Renal cortical epithelial cell (primary cell): ENCODE data around the gene SRGAP2B. TPM values are rescaled to one million over a fixed set of nuclear protein-coding genes. Genes with fewer than 3 reads are reported as not detected.
A peak's percentile ranks its signal among the peaks of the same experiment; 100 is the strongest.
"Not testable (repeated sequence)": the region's sequence is repeated elsewhere in the genome, so short reads cannot be mapped to it uniquely, and the experiment has no call there.

Experiments used
- DNase-seq: peaks from one replicate; pipeline ENCODE4 v3.0.0-alpha.2; 2011; ENCODE audit warnings: low read depth
- total RNA-seq: library from RNA; depleted of rRNA; stranded (reverse); fragments of >200 nt; gene quantifications from 2 replicates; pipeline ENCODE4 v1.2.3, GENCODE V29; 2014

Gene SRGAP2B
- total RNA-seq, 1 donor from 2014 or later = 68.8 TPM

- DNase-seq = not testable (repeated sequence)
Measured at GRCh38 chr1:144947495-144947894, 147.6 kb downstream of the SRGAP2B start.

- DNase-seq = not testable (repeated sequence)
Measured at GRCh38 chr1:144946525-144947480, 148.3 kb downstream of the SRGAP2B start.

GRCh38 chr1:144941710-144942109 lies 153.4 kb downstream of the SRGAP2B start:
- DNase-seq = not testable (repeated sequence)

- DNase-seq = not testable (repeated sequence)
Measured at GRCh38 chr1:144940054-144940453, 155.1 kb downstream of the SRGAP2B start.

GRCh38 chr1:144938627-144939026 lies 156.5 kb downstream of the SRGAP2B start:
- DNase-seq = not testable (repeated sequence)

GRCh38 chr1:144936186-144936732 lies 158.9 kb downstream of the SRGAP2B start:
- DNase-seq = not testable (repeated sequence)

GRCh38 chr1:144935310-144935709 lies 159.8 kb downstream of the SRGAP2B start:
- not testable (repeated sequence) for DNase-seq

- not testable (repeated sequence) for DNase-seq
Measured at GRCh38 chr1:144933014-144933413, 162.1 kb downstream of the SRGAP2B start.

GRCh38 chr1:144932153-144932552 lies 163.0 kb downstream of the SRGAP2B start:
- not testable (repeated sequence) for DNase-seq

- DNase-seq = peak; percentile 44
Measured at GRCh38 chr1:144931553-144931952, 163.6 kb downstream of the SRGAP2B start.

- not testable (repeated sequence) for DNase-seq
Measured at GRCh38 chr1:144930085-144930777, 164.9 kb downstream of the SRGAP2B start.

- DNase-seq = peak; percentile 0
Measured at GRCh38 chr1:144927292-144927691, 167.8 kb downstream of the SRGAP2B start.

- DNase-seq = not testable (repeated sequence)
Measured at GRCh38 chr1:144923640-144924039, 171.5 kb downstream of the SRGAP2B start.

- peak; percentile 48 for DNase-seq
Measured at GRCh38 chr1:144922785-144923184, 172.3 kb downstream of the SRGAP2B start.

- DNase-seq = not testable (repeated sequence)
Measured at GRCh38 chr1:144919106-144919505, 176.0 kb downstream of the SRGAP2B start.

- DNase-seq = not testable (repeated sequence)
Measured at GRCh38 chr1:144918027-144918603, 177.0 kb downstream of the SRGAP2B start.

GRCh38 chr1:144917154-144918026 lies 177.7 kb downstream of the SRGAP2B start:
- DNase-seq = not testable (repeated sequence)

- DNase-seq = not testable (repeated sequence)
Measured at GRCh38 chr1:144913977-144914734, 181.0 kb downstream of the SRGAP2B start.

GRCh38 chr1:144913458-144913857 lies 181.7 kb downstream of the SRGAP2B start:
- not testable (repeated sequence) for DNase-seq

GRCh38 chr1:144910729-144911128 lies 184.4 kb downstream of the SRGAP2B start:
- not testable (repeated sequence) for DNase-seq
